KMS-11 (cell line): Measurements from ENCODE around the gene REXO4.

Source experiments
- H2AFZ ChIP-seq: fragments of 200-600 bp; sonication (generic); 2 replicates; pipeline ENCODE4 v1.6.1; 2016; ENCODE audit warnings: antibody characterized with exemption, mixed run types, low read depth
- H3K27ac ChIP-seq: fragments of 200-600 bp; sonication (generic); 2 replicates; pipeline ENCODE4 v1.6.1; 2016; ENCODE audit warnings: mild to moderate bottlenecking, mixed run types
- H3K27me3 ChIP-seq: fragments of 200-600 bp; sonication (generic); 2 replicates; pipeline ENCODE4 v1.6.1; 2017; ENCODE audit warnings: mild to moderate bottlenecking, low read depth, mixed run types, moderate library complexity; ENCODE audit not compliant: insufficient read depth
- H3K36me3 ChIP-seq: fragments of 200-600 bp; sonication (generic); 2 replicates; pipeline ENCODE4 v1.6.1; 2017; ENCODE audit warnings: mild to moderate bottlenecking, mixed run types; ENCODE audit not compliant: insufficient read depth
- H3K4me1 ChIP-seq: fragments of 200-600 bp; sonication (generic); 2 replicates; pipeline ENCODE4 v1.6.1; 2016; ENCODE audit warnings: mild to moderate bottlenecking, low read depth, mixed run types; ENCODE audit not compliant: poor library complexity, severe bottlenecking
- H3K4me2 ChIP-seq: fragments of 200-600 bp; sonication (generic); 2 replicates; pipeline ENCODE4 v1.7.0; 2016; ENCODE audit warnings: mild to moderate bottlenecking, mixed run types
- H3K4me3 ChIP-seq: fragments of 200-600 bp; sonication (generic); IDR thresholded peaks from 2 replicates; pipeline ENCODE4 v1.6.1; 2017; ENCODE audit warnings: low read depth, low read length, mixed read lengths; ENCODE audit not compliant: insufficient read depth
- H3K79me2 ChIP-seq: fragments of 200-600 bp; sonication (generic); 2 replicates; pipeline ENCODE4 v1.6.1; 2016; ENCODE audit warnings: low read depth, mixed run types; ENCODE audit not compliant: insufficient read depth
- H3K9ac ChIP-seq: fragments of 200-600 bp; sonication (generic); 2 replicates; pipeline ENCODE4 v1.6.1; 2016; ENCODE audit warnings: mild to moderate bottlenecking, mixed run types
- H4K20me1 ChIP-seq: fragments of 200-600 bp; sonication (generic); 2 replicates; pipeline ENCODE4 v1.6.1; 2016; ENCODE audit warnings: mild to moderate bottlenecking, mixed run types; ENCODE audit not compliant: insufficient read depth
- CTCF ChIP-seq: fragments of 200-600 bp; sonication (generic); conservative IDR thresholded peaks from 2 replicates; pipeline ENCODE4 v1.6.1; 2017; ENCODE audit warnings: low read depth, mild to moderate bottlenecking, antibody characterized with exemption, low read length, moderate library complexity, mixed read lengths

The REXO4 gene

GRCh38 chr9:133367221-133367620 is 50.6 kb downstream of the REXO4 start:
- Histone ChIP-seq H2AFZ (no peak overlapping the region), H4K20me1 (0 out of 2 replicates have a peak, but pooled peaks cover 3% of the 10 kb centered on the region), H3K27ac (no peak overlapping the region), H3K79me2 (peaks cover 60% of the 10 kb centered on the region), H3K4me2 (no peak overlapping the region), H3K4me3 (no peak overlapping the region), H3K4me1 (no peaks in the 10 kb centered on the region), H3K9ac (no peak overlapping the region), H3K36me3 (peaks cover 3% of the 10 kb centered on the region; the same call in 1 of the 2 replicates), H3K27me3 (no peaks in the 10 kb centered on the region)
- TF ChIP-seq CTCF: no peak

GRCh38 chr9:133366435-133366834 is 51.4 kb downstream of the REXO4 start:
- Histone ChIP-seq H3K27ac (no peak overlapping the region), H3K4me1 (no peaks in the 10 kb centered on the region), H3K79me2 (peaks cover 52% of the 10 kb centered on the region), H3K36me3 (peaks cover 3% of the 10 kb centered on the region; the same call in 1 of the 2 replicates), H4K20me1 (0 out of 2 replicates have a peak, but pooled peaks cover 3% of the 10 kb centered on the region), H2AFZ (no peak overlapping the region), H3K4me2 (no peak overlapping the region), H3K27me3 (no peaks in the 10 kb centered on the region), H3K4me3 (no peak overlapping the region), H3K9ac (no peak overlapping the region)
- TF ChIP-seq CTCF: no peak

GRCh38 chr9:133362359-133363044 is 55.3 kb downstream of the REXO4 start:
- no peak overlapping the region for H3K4me2 ChIP-seq
- H3K4me1 ChIP-seq: peaks cover 2% of the 10 kb centered on the region
- no peak overlapping the region for H3K27ac ChIP-seq
- no peak overlapping the region for H2AFZ ChIP-seq
- H4K20me1 ChIP-seq: no peaks in the 10 kb centered on the region
- H3K9ac ChIP-seq: no peak overlapping the region
- no peaks in the 10 kb centered on the region for H3K27me3 ChIP-seq
- TF ChIP-seq CTCF: no peak
- peaks cover 3% of the 10 kb centered on the region; the same call in 1 of the 2 replicates for H3K36me3 ChIP-seq
- H3K4me3 ChIP-seq: no peak overlapping the region
- H3K79me2 ChIP-seq: peaks cover 15% of the 10 kb centered on the region; the same call in 1 of the 2 replicates

- Histone ChIP-seq H2AFZ (no peak overlapping the region), H3K4me3 (no peak overlapping the region), H3K36me3 (peaks cover 3% of the 10 kb centered on the region; the same call in 1 of the 2 replicates), H3K9ac (no peak overlapping the region), H3K27ac (no peak overlapping the region), H3K79me2 (peaks cover 13% of the 10 kb centered on the region; the same call in 1 of the 2 replicates), H3K4me2 (no peak overlapping the region), H3K4me1 (peaks cover 7% of the 10 kb centered on the region), H3K27me3 (no peaks in the 10 kb centered on the region), H4K20me1 (no peaks in the 10 kb centered on the region)
- no peak for TF ChIP-seq CTCF
Measured at GRCh38 chr9:133361507-133362092, 56.2 kb downstream of the REXO4 start.
